Right lobe of liver (tissue), 4 donors: ENCODE results near the gene LRRC10B.
A peak's percentile ranks its signal among the peaks of the same experiment; 100 is the strongest.

Experiments
- CTCF ChIP-seq, 4 donors: fragments of 200-600 bp in 3 of 4; fragments of 450-650 bp in 1 of 4; IDR thresholded peaks; one replicate each; pipeline versions ENCODE4 v1.5.1 to v1.8.0; 2016 to 2022; ENCODE audit warnings: antibody characterized with exemption in 4 of 4, mild to moderate bottlenecking in 2 of 4
- POLR2A ChIP-seq: fragments of 450-650 bp; IDR thresholded peaks from one replicate; pipeline ENCODE4 v1.6.1; 2017; ENCODE audit warnings: antibody characterized with exemption, mild to moderate bottlenecking
- donor health status: DM: no; HTN: no; CAD: no.
- donor health status: DM: no; HTN: no; CAD: no.
- donor health status: DM: no; HTN: yes; CAD: no.

GRCh38 chr11:61482513-61482912 is 26.0 kb upstream of the LRRC10B start:
- TF ChIP-seq CTCF (IDR thresholded peaks at IDR 0.05) (peak in 3 of 4 donors; percentile 25 to 43 (median 37)), POLR2A (no peak)
